GM23248 (cell line): ENCODE data around the gene LARP6.

ENCODE experiments used
- EZH2 ChIP-seq: fragments of 200-600 bp; sonication (generic); IDR thresholded peaks from 2 replicates; pipeline ENCODE4 v1.6.1; 2018; ENCODE audit warnings: antibody characterized with exemption, mild to moderate bottlenecking; ENCODE audit not compliant: insufficient read depth, poor library complexity, severe bottlenecking
- EZH2phosphoT487 ChIP-seq: fragments of 200-600 bp; sonication (generic); IDR thresholded peaks from 2 replicates; pipeline ENCODE4 v1.6.1; 2018; ENCODE audit warnings: antibody characterized with exemption, moderate library complexity, mild to moderate bottlenecking, low read depth; ENCODE audit not compliant: insufficient read depth

DNA sequence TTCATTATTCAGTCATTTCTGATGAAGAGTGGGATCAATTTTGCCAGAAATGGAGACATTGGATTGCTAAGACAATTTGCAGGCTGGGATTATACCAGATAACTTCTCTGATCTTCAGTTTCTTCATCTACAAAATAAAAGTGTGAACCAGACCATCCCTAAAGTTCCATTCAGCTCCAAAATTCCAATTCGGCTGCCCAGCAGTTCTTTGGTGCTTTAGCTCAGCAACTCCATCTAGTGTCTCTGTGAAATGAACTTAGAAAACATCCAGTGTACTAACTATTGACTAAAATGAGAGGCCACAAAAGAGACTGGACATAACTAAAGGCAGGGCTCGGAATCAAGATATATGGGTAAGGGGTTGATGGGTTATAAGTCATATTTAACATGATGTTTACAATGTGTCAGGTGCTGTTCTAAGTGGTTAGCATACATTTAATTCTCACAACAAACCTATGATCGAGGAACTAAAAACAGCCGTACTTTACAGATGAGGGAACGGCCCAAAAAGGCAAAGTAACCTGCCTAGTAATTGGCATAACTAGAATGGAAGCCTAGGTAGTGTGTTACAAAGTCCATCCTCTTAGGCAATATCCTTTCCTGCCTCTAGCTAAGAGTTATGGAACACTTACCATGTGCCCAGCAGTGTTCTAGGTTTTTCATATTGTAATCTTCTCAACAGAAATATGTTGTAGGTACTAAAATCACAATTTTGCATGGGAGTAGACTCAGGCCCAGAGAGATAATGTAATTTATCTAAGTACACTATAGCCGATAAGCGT lies 21.2 kb upstream of the LARP6 start:
- TF ChIP-seq EZH2: no peak
- no peak for TF ChIP-seq EZH2phosphoT487
